ENCODE measurements around the gene NTN1. TPM values are rescaled to one million over a fixed set of nuclear protein-coding genes. Genes with fewer than 3 reads are reported as not detected.

Gene NTN1
- total and polyA plus RNA-seq, 8 donors = 2.0 to 12.9 (median 9.0) TPM

DNA sequence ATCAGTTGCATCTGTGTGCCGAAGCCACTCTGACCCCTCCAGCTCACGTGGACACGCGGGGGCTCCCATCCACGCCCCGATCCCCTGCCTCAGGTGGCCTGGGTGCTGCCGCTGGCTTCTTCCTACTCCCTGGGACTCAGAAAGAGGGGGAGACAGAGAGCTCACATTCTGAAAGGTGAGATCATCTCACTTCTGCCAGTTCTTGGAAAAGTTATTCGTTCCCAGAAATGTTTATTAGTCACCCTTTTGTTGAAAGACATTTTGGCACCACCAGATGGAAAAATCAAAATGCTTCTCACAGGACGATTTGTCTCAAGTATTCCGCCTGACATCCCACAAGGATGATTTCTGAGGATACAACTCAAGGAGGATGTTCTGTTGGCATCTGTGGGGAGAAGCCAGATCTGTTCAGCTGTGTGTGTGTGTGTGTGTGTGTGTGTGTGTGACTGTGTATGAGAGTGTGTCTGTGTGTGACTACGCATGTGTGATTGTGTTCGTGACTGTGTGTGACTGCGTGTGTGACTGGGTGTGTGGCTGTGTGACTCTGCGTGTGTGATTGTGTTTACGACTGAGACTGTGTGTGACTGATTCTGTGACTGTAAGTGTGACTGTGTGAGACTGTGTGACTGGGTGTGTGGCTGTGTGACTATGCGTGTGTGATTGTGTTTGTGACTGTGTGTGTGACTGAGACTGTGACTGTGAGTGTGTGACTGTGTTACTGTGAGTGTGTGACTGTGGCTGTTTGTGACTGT lies 207.3 kb downstream of the NTN1 start:
- ATAC-seq (peak; percentile 7), DNase-seq (no peak)
- Histone ChIP-seq H3K27me3 (peaks cover 3 to 44% of the 10 kb centered on the region in 2 donors), H3K4me3 (no peak overlapping the region), H3K27ac (no peak overlapping the region), H3K9me3 (no peaks in the 10 kb centered on the region), H3K4me1 (no peaks in the 10 kb centered on the region), H3K36me3 (no peaks in the 10 kb centered on the region)
- intact Hi-C loops (cut with DNase I) = no loop called here
- TF ChIP-seq, protein P1, sequence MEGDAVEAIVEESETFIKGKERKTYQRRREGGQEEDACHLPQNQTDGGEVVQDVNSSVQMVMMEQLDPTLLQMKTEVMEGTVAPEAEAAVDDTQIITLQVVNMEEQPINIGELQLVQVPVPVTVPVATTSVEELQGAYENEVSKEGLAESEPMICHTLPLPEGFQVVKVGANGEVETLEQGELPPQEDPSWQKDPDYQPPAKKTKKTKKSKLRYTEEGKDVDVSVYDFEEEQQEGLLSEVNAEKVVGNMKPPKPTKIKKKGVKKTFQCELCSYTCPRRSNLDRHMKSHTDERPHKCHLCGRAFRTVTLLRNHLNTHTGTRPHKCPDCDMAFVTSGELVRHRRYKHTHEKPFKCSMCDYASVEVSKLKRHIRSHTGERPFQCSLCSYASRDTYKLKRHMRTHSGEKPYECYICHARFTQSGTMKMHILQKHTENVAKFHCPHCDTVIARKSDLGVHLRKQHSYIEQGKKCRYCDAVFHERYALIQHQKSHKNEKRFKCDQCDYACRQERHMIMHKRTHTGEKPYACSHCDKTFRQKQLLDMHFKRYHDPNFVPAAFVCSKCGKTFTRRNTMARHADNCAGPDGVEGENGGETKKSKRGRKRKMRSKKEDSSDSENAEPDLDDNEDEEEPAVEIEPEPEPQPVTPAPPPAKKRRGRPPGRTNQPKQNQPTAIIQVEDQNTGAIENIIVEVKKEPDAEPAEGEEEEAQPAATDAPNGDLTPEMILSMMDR (IDR thresholded peaks at IDR 0.05) = no peak

DNA sequence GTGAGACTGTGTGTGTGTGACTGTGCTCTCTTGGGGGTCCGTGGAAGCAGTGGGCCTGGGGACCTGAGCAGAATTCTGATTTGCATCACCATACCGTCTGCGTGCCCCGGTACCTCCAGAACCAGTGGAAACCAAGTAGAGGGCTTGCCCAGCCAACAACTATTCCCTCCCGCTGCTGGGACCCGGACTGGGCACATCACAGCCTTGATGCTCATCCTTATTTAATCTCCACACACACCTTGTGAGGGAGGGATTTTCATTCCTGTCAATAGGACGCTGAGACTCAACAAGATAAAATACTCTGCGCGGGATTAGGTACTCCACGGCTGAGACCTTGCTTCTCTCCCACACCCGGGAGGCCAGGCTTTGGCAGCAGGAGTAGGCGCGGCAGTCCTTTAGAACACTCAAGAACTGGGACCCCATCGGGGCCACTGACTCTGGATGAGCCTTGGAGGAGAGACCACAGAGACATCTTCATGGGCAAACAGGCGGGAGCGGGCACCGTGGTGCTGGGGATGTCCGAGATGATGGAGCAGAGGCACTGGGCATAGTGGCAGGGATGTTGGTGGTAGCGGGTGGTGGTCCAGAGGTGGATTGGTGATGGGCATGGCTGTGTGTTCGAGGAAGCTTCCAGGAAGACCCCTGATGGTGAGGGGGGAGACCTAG lies 208.0 kb downstream of the NTN1 start:
- Histone ChIP-seq H3K27me3 (peaks cover 3 to 51% of the 10 kb centered on the region in 2 donors), H3K36me3 (no peaks in the 10 kb centered on the region), H3K4me1 (no peaks in the 10 kb centered on the region), H3K9me3 (no peaks in the 10 kb centered on the region), H3K4me3 (no peak overlapping the region), H3K27ac (no peak overlapping the region)
- TF ChIP-seq, protein P1 (IDR thresholded peaks at IDR 0.05) = no peak
- intact Hi-C loops (cut with DNase I) = no loop called here
- no peak for DNase-seq
- no peak for ATAC-seq

DNA sequence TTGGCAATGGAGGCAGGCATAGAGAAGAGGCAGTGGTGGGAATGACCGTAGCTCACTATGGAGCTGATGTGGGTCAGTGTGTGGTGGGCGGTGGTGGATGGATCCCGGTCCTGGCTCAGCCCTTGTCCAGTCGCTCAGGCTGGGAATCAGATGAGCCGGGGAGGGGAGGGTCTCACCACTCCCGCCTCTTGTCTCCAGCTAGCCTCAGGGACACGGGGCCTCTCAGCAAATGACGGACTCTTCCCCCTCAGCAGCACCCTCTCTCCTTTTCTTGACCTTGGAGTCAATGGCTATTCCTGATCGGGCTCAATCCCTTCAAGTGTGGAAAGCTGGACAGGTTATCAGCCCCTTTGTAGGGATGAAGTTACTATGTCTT lies 208.5 kb downstream of the NTN1 start:
- no peaks in the 10 kb centered on the region for H3K4me1 ChIP-seq
- H3K27ac ChIP-seq = no peak overlapping the region

DNA sequence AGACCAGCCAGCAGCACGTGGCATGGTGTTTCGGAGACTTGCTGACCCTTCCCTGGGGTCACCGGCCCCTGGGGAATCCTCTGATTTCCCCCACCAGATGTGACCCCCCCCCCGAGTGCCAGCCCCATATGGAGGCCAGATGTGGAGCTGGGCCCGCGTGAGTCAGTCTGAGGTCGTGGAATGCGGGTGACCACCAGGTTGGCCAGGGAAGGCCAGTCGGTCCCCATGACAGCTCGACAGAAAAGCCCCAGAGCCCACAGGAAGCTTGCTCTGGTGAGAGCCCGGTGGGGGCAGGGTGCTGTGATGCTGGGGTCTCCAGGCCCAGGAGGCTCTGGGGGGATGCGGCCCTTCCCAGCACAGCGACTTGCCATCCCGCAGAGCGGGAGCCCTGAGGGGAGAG lies 209.0 kb downstream of the NTN1 start:
- peaks cover 3 to 59% of the 10 kb centered on the region in 2 donors for H3K27me3 ChIP-seq
- H3K27ac ChIP-seq = no peak overlapping the region
- no peak for ATAC-seq
- H3K4me3 ChIP-seq = no peak overlapping the region
- no peaks in the 10 kb centered on the region for H3K9me3 ChIP-seq
- TF ChIP-seq, protein P1 (IDR thresholded peaks at IDR 0.05) = no peak
- H3K36me3 ChIP-seq = no peaks in the 10 kb centered on the region
- DNase-seq = no peak
- intact Hi-C loops (cut with DNase I) = no loop called here
- no peaks in the 10 kb centered on the region for H3K4me1 ChIP-seq

More for the DNA sequence above, 208.5 kb downstream of the NTN1 start:
- Histone ChIP-seq H3K27me3 (peaks cover 3 to 56% of the 10 kb centered on the region in 2 donors), H3K9me3 (no peaks in the 10 kb centered on the region), H3K36me3 (no peaks in the 10 kb centered on the region), H3K4me3 (no peak overlapping the region)
- TF ChIP-seq, protein P1 (IDR thresholded peaks at IDR 0.05) = no peak
- DNase-seq = no peak
- ATAC-seq = no peak
- intact Hi-C loops (cut with DNase I) = no loop called here

DNA sequence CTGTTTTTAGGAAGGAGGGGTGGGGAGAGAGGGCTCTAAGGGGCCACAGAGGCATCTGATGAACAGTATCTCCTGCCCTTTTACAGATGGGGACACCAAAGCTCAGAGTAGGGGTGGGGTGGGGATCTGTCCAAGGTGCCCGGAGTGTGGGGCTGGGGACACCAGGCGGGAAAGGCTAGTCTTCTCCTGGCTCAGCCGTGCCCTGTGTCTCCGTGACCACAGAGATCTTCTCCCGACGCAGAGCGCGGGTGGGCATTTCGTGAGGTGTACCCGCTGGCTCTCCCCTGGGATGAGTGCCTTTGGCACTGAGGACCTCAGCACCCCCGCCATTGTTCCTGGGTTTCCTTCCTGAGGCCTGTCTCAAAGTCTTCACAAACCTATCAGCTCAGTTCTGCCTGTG lies 209.6 kb downstream of the NTN1 start:
- no peak for ATAC-seq
- Histone ChIP-seq H3K4me3 (no peak overlapping the region), H3K9me3 (no peaks in the 10 kb centered on the region), H3K4me1 (no peaks in the 10 kb centered on the region), H3K27me3 (peaks cover 3 to 55% of the 10 kb centered on the region in 2 donors), H3K27ac (no peak overlapping the region), H3K36me3 (no peaks in the 10 kb centered on the region)
- no peak for DNase-seq
- TF ChIP-seq, protein P1 (IDR thresholded peaks at IDR 0.05) = no peak
- intact Hi-C loops (cut with DNase I) = no loop called here
